H9 (cell line): ENCODE data around the gene CNNM2. TPM values are rescaled to one million over a fixed set of nuclear protein-coding genes. Genes with fewer than 3 reads are reported as not detected.

Experiments
- DNase-seq: peaks from one replicate; pipeline ENCODE4 v3.0.0-alpha.2; 2017
- H2AFZ ChIP-seq: one replicate; pipeline ENCODE4 v1.6.1; 2013; ENCODE audit warnings: mild to moderate bottlenecking, low read length, control low read depth, moderate library complexity
- H2AK5ac ChIP-seq: 2 replicates; pipeline ENCODE4 v1.6.1; 2013; ENCODE audit warnings: low read length, control low read depth, mixed read lengths; ENCODE audit not compliant: insufficient read length
- H2BK120ac ChIP-seq: one replicate; pipeline ENCODE4 v1.6.1; 2013; ENCODE audit warnings: low read depth, mild to moderate bottlenecking, low read length, control low read depth, inconsistent platforms; ENCODE audit not compliant: poor library complexity, severe bottlenecking
- H2BK12ac ChIP-seq: 2 replicates; pipeline ENCODE4 v1.6.1; 2013; ENCODE audit warnings: low read length, control low read depth, mixed read lengths, low read depth; ENCODE audit not compliant: insufficient read length
- H2BK15ac ChIP-seq: 2 replicates; pipeline ENCODE4 v1.6.1; 2013; ENCODE audit warnings: low read depth, low read length, control low read depth
- H2BK20ac ChIP-seq: one replicate; pipeline ENCODE4 v1.6.1; 2013; ENCODE audit warnings: low read depth, mild to moderate bottlenecking, low read length, control low read depth, inconsistent platforms; ENCODE audit not compliant: poor library complexity, severe bottlenecking
- H2BK5ac ChIP-seq: 2 replicates; pipeline ENCODE4 v1.6.1; 2013; ENCODE audit warnings: low read length, control low read depth, mixed read lengths; ENCODE audit not compliant: insufficient read length
- H3K14ac ChIP-seq: 2 replicates; pipeline ENCODE4 v1.6.1; 2013; ENCODE audit warnings: low read length, control low read depth; ENCODE audit not compliant: insufficient read depth
- H3K18ac ChIP-seq: 2 replicates; pipeline ENCODE4 v1.6.1; 2013; ENCODE audit warnings: low read depth, mild to moderate bottlenecking, mixed read lengths, low read length, control low read depth; ENCODE audit not compliant: insufficient read length
- H3K23ac ChIP-seq: 2 replicates; pipeline ENCODE4 v1.6.1; 2013; ENCODE audit warnings: low read length, control low read depth, mixed read lengths, low read depth; ENCODE audit not compliant: insufficient read length
- H3K23me2 ChIP-seq: 2 replicates; pipeline ENCODE4 v1.6.1; 2013; ENCODE audit warnings: low read depth, mild to moderate bottlenecking, mixed read lengths, low read length, control low read depth; ENCODE audit not compliant: insufficient read length, poor library complexity, severe bottlenecking
- H3K27ac ChIP-seq: 2 replicates; pipeline ENCODE4 v1.5.1; 2013; ENCODE audit warnings: low read length, control low read depth, mixed read lengths, low read depth; ENCODE audit not compliant: insufficient read length
- H3K27me3 ChIP-seq: 2 replicates; pipeline ENCODE4 v1.6.1; 2013; ENCODE audit warnings: low read length, control low read depth, inconsistent platforms; ENCODE audit not compliant: insufficient read depth
- H3K4ac ChIP-seq: 2 replicates; pipeline ENCODE4 v1.6.1; 2013; ENCODE audit warnings: low read depth, mild to moderate bottlenecking, control low read depth, inconsistent platforms, low read length, moderate library complexity
- H3K4me1 ChIP-seq: 2 replicates; pipeline ENCODE4 v1.6.1; 2013; ENCODE audit warnings: low read length, control low read depth, inconsistent platforms; ENCODE audit not compliant: insufficient read depth
- H3K4me2 ChIP-seq: 2 replicates; pipeline ENCODE4 v1.6.1; 2013; ENCODE audit warnings: low read length, control low read depth, mixed read lengths; ENCODE audit not compliant: insufficient read length, insufficient read depth
- H3K56ac ChIP-seq: 2 replicates; pipeline ENCODE4 v1.6.1; 2013; ENCODE audit warnings: low read depth, mild to moderate bottlenecking, mixed read lengths, low read length, control low read depth; ENCODE audit not compliant: insufficient read length
- H3K79me1 ChIP-seq: 2 replicates; pipeline ENCODE4 v1.6.1; 2013; ENCODE audit warnings: low read depth, mild to moderate bottlenecking, moderate library complexity, low read length, control low read depth, inconsistent platforms; ENCODE audit not compliant: insufficient read depth, poor library complexity, severe bottlenecking
- H3K79me2 ChIP-seq: 2 replicates; pipeline ENCODE4 v1.6.1; 2013; ENCODE audit warnings: low read length, control low read depth, inconsistent platforms; ENCODE audit not compliant: insufficient read depth
- H3K9ac ChIP-seq: 2 replicates; pipeline ENCODE4 v1.6.1; 2013; ENCODE audit warnings: low read length, control low read depth, mixed read lengths; ENCODE audit not compliant: insufficient read length; ENCODE audit errors: extremely low read depth
- H3K9me3 ChIP-seq: one replicate; pipeline ENCODE4 v1.6.1; 2013; ENCODE audit warnings: low read depth, low read length, inconsistent platforms; ENCODE audit not compliant: control insufficient read depth
- H3T11ph ChIP-seq: one replicate; pipeline ENCODE4 v1.6.1; 2013; ENCODE audit warnings: mild to moderate bottlenecking, low read length, control low read depth, inconsistent platforms
- H4K20me1 ChIP-seq: one replicate; pipeline ENCODE4 v1.6.1; 2013; ENCODE audit not compliant: control insufficient read depth, insufficient read length, insufficient read depth
- H4K5ac ChIP-seq: 2 replicates; pipeline ENCODE4 v1.6.1; 2013; ENCODE audit warnings: low read depth, mild to moderate bottlenecking, mixed read lengths, low read length, control low read depth; ENCODE audit not compliant: insufficient read length
- H4K8ac ChIP-seq: replicated peaks from 2 replicates; pipeline ENCODE4 v1.6.1; 2013; ENCODE audit warnings: low read length, control low read depth, mixed read lengths, low read depth; ENCODE audit not compliant: insufficient read length
- H4K91ac ChIP-seq: 2 replicates; pipeline ENCODE4 v1.6.1; 2013; ENCODE audit warnings: low read depth, mild to moderate bottlenecking, moderate library complexity, mixed read lengths, low read length, control low read depth; ENCODE audit not compliant: insufficient read length
- H3K27ac Mint-ChIP-seq, 3 experiments: 2 replicates in 2 of 3; 3 replicates in 1 of 3; pipeline ENCODE4 v1.8.0; 2020 to 2021; ENCODE audit warnings: mixed read lengths in 3 of 3, mild to moderate bottlenecking in 1 of 3, moderate library complexity in 1 of 3
- H3K27me3 Mint-ChIP-seq: 2 replicates; pipeline ENCODE4 v1.8.0; 2021; ENCODE audit warnings: low read depth, mild to moderate bottlenecking, moderate library complexity, mixed read lengths
- H3K36me3 Mint-ChIP-seq, 3 experiments: 2 replicates in 2 of 3; 3 replicates in 1 of 3; pipeline ENCODE4 v1.8.0; 2020 to 2021; ENCODE audit warnings: low read depth in 3 of 3, mixed read lengths in 3 of 3; ENCODE audit not compliant: insufficient read depth in 1 of 3
- H3K4me1 Mint-ChIP-seq, 2 experiments: 2 replicates each; pipeline ENCODE4 v1.8.0; 2020; ENCODE audit warnings: mixed read lengths in 2 of 2
- H3K4me3 Mint-ChIP-seq, 2 experiments: 2 replicates in 1 of 2; 3 replicates in 1 of 2; pipeline ENCODE4 v1.8.0; 2020 to 2021; ENCODE audit warnings: mild to moderate bottlenecking in 2 of 2, mixed read lengths in 2 of 2, moderate library complexity in 1 of 2
- H3K9me3 Mint-ChIP-seq, 2 experiments: 2 replicates in 1 of 2; 3 replicates in 1 of 2; pipeline ENCODE4 v1.8.0; 2020; ENCODE audit warnings: mild to moderate bottlenecking in 2 of 2, mixed read lengths in 2 of 2, moderate library complexity in 1 of 2
- WGBS: extraction: QIAGEN DNeasy Blood & Tissue Kit; methylation state at CpG from one replicate; pipeline ENCODE4 v1.1.7; 2013; ENCODE audit warnings: missing lambda C conversion rate, low lambda C conversion rate, mixed read lengths; ENCODE audit not compliant: insufficient read length; ENCODE audit errors: extremely low coverage; 5-methylcytosine and 5-hydroxymethylcytosine counted together
- total RNA-seq: library from RNA; stranded (reverse); gene quantifications from 2 replicates; pipeline ENCODE4 v1.2.1, GENCODE V29; 2021
- TF ChIP-seq, protein P1 (sequence below): fragments of 200-600 bp; sonication (generic); conservative IDR thresholded peaks from 3 replicates; pipeline ENCODE4 v1.8.0; 2021; ENCODE audit warnings: antibody characterized with exemption, mild to moderate bottlenecking

CNNM2 gene
- total RNA-seq, 1 experiment from 2014 or later = 17.5 TPM

DNA sequence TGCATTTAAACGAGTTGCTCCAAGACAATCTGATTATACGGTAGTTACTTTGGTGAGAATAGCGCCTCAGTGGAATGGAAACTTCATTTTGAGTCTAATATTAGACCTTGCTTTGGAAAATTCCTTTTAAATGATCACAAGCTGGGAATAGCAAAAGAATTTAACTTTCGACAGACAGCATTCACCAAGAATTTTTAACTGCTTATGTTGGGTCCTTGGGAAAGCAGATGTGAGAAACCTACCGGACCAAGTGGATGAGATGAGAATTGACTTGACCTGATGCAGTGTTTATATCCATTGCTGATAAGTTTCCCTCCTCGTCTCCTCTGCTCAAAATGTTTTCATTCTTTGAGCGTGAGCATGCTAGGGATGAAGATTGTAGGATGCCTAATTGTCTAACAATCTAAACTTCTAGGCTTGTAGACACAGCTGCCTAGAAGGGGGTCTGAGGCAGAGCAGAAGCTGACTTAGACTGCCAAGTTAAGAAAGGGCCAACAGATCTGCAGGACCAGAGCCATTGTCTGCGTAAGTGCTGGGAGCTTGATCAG lies 126.9 kb downstream of the CNNM2 start:
- Histone ChIP-seq H3K56ac (no peak overlapping the region), H3K4me1 (peaks cover 9% of the 10 kb centered on the region), H3K4ac (no peak overlapping the region), H3K79me2 (no peaks in the 10 kb centered on the region), H2BK20ac (no peak overlapping the region), H3K23ac (no peak overlapping the region), H3K79me1 (no peaks in the 10 kb centered on the region), H2BK12ac (no peak overlapping the region), H4K20me1 (no peaks in the 10 kb centered on the region), H2BK15ac (no peak overlapping the region), H2BK120ac (no peak overlapping the region), H3K9me3 (no peaks in the 10 kb centered on the region), H3K14ac (no peak overlapping the region), H3K9ac (no peak overlapping the region), H4K91ac (no peak overlapping the region), H3K27me3 (no peaks in the 10 kb centered on the region), H2BK5ac (no peak overlapping the region), H3K23me2 (no peaks in the 10 kb centered on the region), H3K4me2 (no peak overlapping the region), H4K8ac (no peak overlapping the region), H3K18ac (no peak overlapping the region), H3K27ac (no peak overlapping the region), H4K5ac (no peak overlapping the region), H2AK5ac (no peak overlapping the region), H2AFZ (no peak overlapping the region), H3T11ph (no peak overlapping the region)
- TF ChIP-seq, protein P1, sequence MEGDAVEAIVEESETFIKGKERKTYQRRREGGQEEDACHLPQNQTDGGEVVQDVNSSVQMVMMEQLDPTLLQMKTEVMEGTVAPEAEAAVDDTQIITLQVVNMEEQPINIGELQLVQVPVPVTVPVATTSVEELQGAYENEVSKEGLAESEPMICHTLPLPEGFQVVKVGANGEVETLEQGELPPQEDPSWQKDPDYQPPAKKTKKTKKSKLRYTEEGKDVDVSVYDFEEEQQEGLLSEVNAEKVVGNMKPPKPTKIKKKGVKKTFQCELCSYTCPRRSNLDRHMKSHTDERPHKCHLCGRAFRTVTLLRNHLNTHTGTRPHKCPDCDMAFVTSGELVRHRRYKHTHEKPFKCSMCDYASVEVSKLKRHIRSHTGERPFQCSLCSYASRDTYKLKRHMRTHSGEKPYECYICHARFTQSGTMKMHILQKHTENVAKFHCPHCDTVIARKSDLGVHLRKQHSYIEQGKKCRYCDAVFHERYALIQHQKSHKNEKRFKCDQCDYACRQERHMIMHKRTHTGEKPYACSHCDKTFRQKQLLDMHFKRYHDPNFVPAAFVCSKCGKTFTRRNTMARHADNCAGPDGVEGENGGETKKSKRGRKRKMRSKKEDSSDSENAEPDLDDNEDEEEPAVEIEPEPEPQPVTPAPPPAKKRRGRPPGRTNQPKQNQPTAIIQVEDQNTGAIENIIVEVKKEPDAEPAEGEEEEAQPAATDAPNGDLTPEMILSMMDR = no peak
- Mint-ChIP-seq H3K4me3 (no peak overlapping the region), H3K36me3 (no peaks in the 10 kb centered on the region), H3K27me3 (peaks cover 2% of the 10 kb centered on the region; the same call in 1 of the 2 replicates), H3K4me1 (peaks cover 34 to 36% of the 10 kb centered on the region in 2 experiments), H3K27ac (peak overlapping the region in 1 of 3 experiments; percentile 31; a peak in 1 of 7 replicates), H3K9me3 (no peaks in the 10 kb centered on the region)
- DNase-seq = no peak
- no CpG with 5 or more reads among the region's 8 CpGs for WGBS
